ENCODE data around the gene ARHGAP10. TPM values are rescaled to one million over a fixed set of nuclear protein-coding genes. Genes with fewer than 3 reads are reported as not detected.

The ARHGAP10 gene
- total RNA-seq, 1 donor from 2014 or later = 111 TPM

GRCh38 chr4:148065075-148065474 is 333.2 kb downstream of the ARHGAP10 start:
- H3K4me1 Mint-ChIP-seq (ENCODE audit: low read depth) = peaks cover 57% of the 10 kb centered on the region
- peaks cover 38% of the 10 kb centered on the region for H3K36me3 Mint-ChIP-seq (ENCODE audit: low read depth)
- no peaks in the 10 kb centered on the region for H3K27me3 Mint-ChIP-seq (ENCODE audit: low read depth)
- no peaks in the 10 kb centered on the region for H3K9me3 Mint-ChIP-seq (ENCODE audit: low read depth)
- DNase-seq (ENCODE audit: low spot score) = no peak
- peak overlapping the region; percentile 50 for H3K27ac Mint-ChIP-seq (ENCODE audit: unreplicated experiment)
- H3K4me3 Mint-ChIP-seq (ENCODE audit: unreplicated experiment) = no peak overlapping the region
- TF ChIP-seq, protein P1, sequence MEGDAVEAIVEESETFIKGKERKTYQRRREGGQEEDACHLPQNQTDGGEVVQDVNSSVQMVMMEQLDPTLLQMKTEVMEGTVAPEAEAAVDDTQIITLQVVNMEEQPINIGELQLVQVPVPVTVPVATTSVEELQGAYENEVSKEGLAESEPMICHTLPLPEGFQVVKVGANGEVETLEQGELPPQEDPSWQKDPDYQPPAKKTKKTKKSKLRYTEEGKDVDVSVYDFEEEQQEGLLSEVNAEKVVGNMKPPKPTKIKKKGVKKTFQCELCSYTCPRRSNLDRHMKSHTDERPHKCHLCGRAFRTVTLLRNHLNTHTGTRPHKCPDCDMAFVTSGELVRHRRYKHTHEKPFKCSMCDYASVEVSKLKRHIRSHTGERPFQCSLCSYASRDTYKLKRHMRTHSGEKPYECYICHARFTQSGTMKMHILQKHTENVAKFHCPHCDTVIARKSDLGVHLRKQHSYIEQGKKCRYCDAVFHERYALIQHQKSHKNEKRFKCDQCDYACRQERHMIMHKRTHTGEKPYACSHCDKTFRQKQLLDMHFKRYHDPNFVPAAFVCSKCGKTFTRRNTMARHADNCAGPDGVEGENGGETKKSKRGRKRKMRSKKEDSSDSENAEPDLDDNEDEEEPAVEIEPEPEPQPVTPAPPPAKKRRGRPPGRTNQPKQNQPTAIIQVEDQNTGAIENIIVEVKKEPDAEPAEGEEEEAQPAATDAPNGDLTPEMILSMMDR (IDR thresholded peaks at IDR 0.05) = no peak

- Mint-ChIP-seq H3K9me3 (ENCODE audit: low read depth) (no peaks in the 10 kb centered on the region), H3K4me1 (ENCODE audit: low read depth) (peaks cover 50% of the 10 kb centered on the region), H3K36me3 (ENCODE audit: low read depth) (peaks cover 34% of the 10 kb centered on the region), H3K27ac (ENCODE audit: unreplicated experiment) (peak overlapping the region; percentile 50), H3K4me3 (ENCODE audit: unreplicated experiment) (no peak overlapping the region), H3K27me3 (ENCODE audit: low read depth) (no peaks in the 10 kb centered on the region)
- no peak for DNase-seq (ENCODE audit: low spot score)
- TF ChIP-seq, protein P1 (IDR thresholded peaks at IDR 0.05) = peak; percentile 19
Observed at GRCh38 chr4:148067301-148067916, 335.5 kb downstream of the ARHGAP10 start.

GRCh38 chr4:148068065-148068911 is 336.4 kb downstream of the ARHGAP10 start:
- Mint-ChIP-seq H3K27ac (ENCODE audit: unreplicated experiment) (peak overlapping the region; percentile 75), H3K4me1 (ENCODE audit: low read depth) (peaks cover 49% of the 10 kb centered on the region), H3K27me3 (ENCODE audit: low read depth) (no peaks in the 10 kb centered on the region), H3K4me3 (ENCODE audit: unreplicated experiment) (no peak overlapping the region), H3K9me3 (ENCODE audit: low read depth) (no peaks in the 10 kb centered on the region), H3K36me3 (ENCODE audit: low read depth) (peaks cover 39% of the 10 kb centered on the region)
- no peak for DNase-seq (ENCODE audit: low spot score)
- TF ChIP-seq, protein P1 (IDR thresholded peaks at IDR 0.05) = no peak

DNA sequence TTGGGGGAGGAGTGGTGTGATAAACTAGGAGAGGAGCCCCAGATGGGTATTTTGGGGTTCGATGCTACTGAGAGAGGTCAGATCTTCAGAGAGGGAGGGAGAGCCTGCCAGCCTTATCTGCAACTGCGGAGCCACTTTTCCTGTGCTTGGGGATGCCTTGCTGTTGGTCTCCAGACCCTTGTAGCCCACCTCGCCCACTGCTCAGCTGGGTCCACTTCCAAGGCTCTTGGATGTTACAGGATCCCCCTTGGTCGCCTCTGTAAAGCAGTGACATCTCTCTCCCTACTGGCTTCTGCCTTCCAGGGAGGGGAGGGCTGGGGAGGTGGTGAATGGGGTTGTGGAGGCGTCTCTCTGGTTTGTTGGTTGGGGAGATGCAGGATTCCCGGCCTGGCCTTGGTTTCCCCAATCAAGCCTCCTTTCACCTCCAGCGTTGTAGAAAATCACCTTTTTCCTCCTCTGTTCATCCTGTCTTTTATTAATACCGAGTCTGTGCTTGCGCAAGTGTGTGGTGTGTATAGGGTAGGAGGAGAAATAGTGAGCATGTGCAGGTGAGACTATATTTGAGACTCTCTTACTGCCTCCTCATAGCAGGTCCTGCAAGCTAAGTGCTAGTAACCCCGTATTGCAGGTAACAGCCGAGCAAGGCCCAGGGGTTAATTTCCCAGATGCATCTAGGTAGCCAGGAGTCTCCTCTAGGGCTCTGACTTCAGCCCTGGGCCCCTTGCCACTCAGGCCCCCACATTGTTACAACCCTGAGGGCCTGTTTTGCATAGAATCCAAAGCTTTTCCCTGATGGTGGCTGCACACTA is 337.4 kb downstream of the ARHGAP10 start:
- Mint-ChIP-seq H3K27ac (ENCODE audit: unreplicated experiment) (no peak overlapping the region), H3K4me3 (ENCODE audit: unreplicated experiment) (no peak overlapping the region), H3K36me3 (ENCODE audit: low read depth) (peaks cover 42% of the 10 kb centered on the region), H3K4me1 (ENCODE audit: low read depth) (peaks cover 49% of the 10 kb centered on the region), H3K27me3 (ENCODE audit: low read depth) (no peaks in the 10 kb centered on the region), H3K9me3 (ENCODE audit: low read depth) (no peaks in the 10 kb centered on the region)
- TF ChIP-seq, protein P1 (IDR thresholded peaks at IDR 0.05) = no peak
- no peak for DNase-seq (ENCODE audit: low spot score)

DNA sequence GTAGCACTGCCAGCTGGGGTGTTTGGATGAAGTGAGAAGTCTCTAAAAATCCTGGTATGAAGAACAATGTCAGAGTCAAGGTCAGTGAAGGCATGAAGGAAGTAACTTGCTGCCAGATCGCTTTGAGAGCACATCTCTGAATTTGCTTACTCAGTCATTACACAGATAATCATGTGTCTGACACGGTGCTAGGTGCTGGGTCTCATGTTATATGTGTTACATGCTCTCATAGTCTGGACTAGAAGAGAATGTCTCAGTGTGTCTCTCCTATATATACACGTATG is 337.9 kb downstream of the ARHGAP10 start:
- TF ChIP-seq, protein P1 (IDR thresholded peaks at IDR 0.05) = no peak
- Mint-ChIP-seq H3K36me3 (ENCODE audit: low read depth) (peaks cover 42% of the 10 kb centered on the region), H3K27ac (ENCODE audit: unreplicated experiment) (no peak overlapping the region), H3K4me1 (ENCODE audit: low read depth) (peaks cover 45% of the 10 kb centered on the region), H3K9me3 (ENCODE audit: low read depth) (peaks cover under 1% of the 10 kb centered on the region), H3K4me3 (ENCODE audit: unreplicated experiment) (no peak overlapping the region), H3K27me3 (ENCODE audit: low read depth) (no peaks in the 10 kb centered on the region)
- no peak for DNase-seq (ENCODE audit: low spot score)

Data from chondrocyte (in vitro differentiated cells).